SH-SY5Y (cell line): ENCODE data around the gene CA10.

ENCODE experiments used
- GATA2 ChIP-seq: IDR thresholded peaks from 2 replicates; pipeline ENCODE4 v1.6.1; 2011; ENCODE audit warnings: mild to moderate bottlenecking, low read depth, low read length
- GATA3 ChIP-seq: IDR thresholded peaks from 2 replicates; pipeline ENCODE4 v1.6.1; 2011; ENCODE audit warnings: low read depth, mild to moderate bottlenecking, low read length, moderate library complexity

CA10 gene

DNA sequence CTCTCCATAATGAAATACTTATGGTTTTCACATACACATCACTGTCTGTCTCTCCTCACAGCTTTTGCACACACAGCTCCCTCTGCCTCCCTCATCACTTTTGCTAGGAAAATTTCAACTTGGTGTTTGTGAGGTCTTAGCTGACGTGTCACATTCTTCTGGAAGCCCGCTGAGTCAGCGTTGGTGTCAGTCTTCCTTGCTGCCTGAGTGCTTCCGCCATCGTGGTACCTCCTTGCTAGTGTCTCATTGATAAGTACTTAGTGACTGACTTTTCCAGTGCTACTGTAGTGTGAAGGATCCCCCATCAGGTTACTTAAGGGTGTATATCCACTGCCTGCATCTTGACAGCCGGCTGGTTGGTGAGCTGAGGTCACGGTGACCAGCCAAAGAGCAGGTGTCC lies 33.5 kb downstream of the CA10 start:
- TF ChIP-seq GATA3 (no peak), GATA2 (no peak)

DNA sequence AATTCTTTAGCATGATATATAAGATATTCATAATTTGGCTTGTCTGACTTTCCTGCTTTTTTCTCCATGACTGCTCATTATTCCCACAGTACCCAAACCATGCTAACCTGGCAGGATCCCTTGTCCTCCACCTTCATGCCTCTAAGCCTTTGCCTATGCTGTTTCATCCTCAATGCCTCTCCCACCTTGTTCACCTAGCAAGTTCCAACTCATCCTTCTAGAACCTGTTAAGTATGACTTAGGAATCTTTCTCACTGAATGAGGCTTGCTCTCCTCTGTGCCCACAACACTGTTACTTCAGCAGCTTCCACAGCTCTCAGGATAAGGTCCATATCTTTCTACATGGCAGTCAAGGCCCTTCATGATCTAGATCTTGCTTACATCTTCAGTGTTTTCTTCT lies 34.0 kb downstream of the CA10 start:
- no peak for TF ChIP-seq GATA2
- no peak for TF ChIP-seq GATA3

DNA sequence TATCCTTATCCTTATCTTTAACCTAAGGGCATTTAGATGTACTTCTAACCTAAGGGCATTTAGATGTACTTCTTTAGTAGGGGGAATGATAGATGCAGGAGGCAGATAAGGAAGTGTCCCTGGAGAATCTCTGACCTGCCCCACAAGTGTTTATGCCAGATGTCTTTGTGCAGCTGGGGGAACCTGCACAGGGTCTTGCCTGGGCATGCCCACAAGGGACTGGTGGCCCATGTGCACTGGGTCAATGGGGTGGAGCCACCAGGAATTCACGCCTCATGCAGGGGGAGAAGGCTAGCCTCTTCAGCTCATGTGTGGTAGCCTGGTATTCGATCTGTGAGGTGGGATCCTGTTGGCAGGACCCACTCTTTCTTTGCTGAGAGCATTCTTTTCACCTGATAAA lies 38.0 kb downstream of the CA10 start:
- TF ChIP-seq GATA3 (no peak), GATA2 (no peak)

DNA sequence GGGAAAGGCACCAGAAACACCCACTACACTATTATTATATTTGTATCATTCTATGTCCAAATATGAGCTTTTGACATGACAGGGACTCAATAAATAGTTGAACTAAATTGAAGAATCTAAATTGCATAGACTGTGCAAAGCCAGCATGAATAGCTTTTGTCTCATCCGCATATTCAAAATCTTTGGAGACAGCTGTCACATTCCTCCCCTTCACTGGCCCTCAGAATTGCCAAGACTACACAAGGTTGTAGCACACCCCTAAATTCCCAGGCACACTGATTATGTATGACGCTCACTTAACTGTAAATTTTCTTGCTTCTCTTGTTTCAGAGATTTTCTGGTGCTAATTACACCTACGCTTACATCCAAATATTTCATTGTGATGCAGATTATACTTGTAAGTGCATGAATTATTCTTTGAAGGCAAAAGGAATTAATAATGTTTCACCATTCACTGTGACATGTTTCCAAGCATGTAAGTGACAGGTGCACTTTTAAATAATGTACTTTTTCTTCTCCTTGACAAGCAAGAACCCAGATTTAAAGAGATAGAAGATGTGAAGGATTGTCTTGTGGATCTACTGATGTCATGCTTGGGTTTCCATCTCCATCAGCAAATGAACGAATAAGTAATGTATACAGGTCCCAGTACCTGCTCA lies 47.5 kb downstream of the CA10 start:
- TF ChIP-seq GATA2 (no peak), GATA3 (no peak)

DNA sequence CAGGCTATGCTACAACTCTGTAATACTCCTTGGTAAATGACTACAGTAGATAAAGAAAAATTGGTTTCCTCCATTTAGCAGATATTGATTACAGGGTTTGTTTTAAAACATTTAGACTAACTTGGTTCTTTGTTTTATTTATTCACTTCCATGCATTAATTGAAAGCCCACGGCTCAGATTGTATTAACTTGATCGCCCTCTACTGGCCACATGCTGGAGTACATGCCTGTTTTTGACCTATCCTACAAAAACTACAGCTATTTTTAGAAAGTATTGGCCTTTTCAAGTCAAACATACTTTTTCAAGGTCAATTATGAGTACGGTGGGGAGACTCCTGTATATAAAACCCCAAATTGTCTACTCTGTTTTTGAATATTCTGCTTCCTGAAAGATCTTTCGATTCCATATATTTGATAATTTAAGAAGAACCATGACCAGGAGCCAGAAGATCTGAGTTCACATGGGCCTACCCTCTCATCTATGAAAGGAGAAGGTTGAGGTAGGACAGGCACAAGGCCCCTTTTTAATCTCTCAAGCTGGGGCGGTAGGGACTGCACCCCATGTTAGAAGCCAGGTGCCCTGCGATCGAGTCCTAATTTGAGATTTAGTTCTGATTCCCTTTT lies 51.8 kb downstream of the CA10 start:
- TF ChIP-seq GATA3 (no peak), GATA2 (no peak)

DNA sequence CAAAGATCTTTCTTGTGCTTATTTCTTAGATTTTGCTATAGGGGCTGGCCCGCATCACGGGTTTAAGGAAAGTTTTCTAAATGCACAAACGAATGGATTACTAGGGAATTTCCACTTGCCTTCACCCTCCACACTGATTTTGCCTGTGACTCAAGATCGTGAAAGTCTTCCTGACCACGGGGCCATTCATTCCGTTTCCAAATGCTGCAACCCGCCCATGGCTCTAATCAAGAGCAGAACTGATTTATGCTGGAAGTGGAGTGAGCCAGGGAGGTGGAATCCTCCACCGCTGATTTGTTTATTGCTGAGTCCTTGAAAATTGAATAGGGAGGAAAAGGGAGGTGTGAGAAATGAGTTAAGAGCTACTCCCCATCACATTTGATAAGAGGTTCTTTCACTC lies 52.4 kb downstream of the CA10 start:
- TF ChIP-seq GATA2, result no peak
- TF ChIP-seq GATA3, result no peak

DNA sequence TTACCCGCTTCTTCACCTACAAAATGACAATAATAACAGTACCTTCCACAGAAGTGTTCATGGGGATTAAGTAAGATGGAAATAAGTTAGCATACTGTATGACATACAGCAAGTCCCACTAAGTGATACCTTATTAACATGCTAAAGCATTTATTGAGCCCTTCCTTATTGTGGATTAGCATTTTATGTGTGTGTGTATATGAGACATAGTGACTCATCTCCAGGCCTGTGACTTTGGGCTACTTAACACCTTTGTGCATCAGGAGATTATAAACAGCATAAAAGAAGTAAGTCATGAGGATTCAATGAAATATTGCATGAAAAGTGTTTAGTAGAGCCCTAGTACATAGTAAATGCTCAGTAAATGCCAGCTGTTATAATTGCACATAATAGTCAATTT lies 52.9 kb downstream of the CA10 start:
- TF ChIP-seq GATA2 (no peak), GATA3 (no peak)

DNA sequence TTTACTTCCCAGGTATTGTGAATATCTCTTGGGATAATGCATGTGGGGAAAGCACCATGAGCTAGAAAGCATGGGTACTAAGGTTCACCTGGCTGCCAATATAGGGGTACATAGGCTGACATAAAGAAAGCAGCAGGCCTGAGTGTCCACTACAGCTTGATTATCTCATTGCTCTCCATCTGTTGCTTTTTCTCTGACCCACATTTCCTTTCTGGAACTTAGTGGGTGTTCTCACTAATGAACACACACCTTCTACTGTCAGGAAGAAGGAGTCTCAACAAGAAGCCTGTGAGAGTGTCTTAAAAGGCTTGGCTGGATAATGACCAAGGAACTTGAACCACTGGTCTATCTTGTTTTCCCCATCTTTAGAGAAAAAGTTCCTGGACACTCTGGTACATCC lies 62.5 kb downstream of the CA10 start:
- no peak for TF ChIP-seq GATA3
- TF ChIP-seq GATA2, result no peak

DNA sequence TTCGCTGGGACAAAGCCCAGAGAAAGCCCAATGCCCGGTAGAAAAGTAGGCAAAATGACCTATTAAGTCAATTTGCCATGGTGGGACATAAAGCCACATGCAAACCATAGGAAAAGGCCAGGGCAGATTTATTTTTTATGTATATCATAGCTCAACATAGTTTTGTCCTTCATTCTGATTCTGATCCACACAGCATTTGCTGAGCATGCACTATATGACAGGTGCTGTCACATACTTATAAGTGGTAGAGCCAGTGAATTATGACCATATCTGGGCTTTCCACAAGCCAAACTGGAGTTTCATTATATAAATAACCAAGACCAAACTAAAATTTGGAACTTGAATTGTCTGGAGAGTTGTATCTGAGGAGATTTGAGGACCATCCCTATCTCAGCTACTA lies 74.3 kb downstream of the CA10 start:
- no peak for TF ChIP-seq GATA3
- no peak for TF ChIP-seq GATA2

DNA sequence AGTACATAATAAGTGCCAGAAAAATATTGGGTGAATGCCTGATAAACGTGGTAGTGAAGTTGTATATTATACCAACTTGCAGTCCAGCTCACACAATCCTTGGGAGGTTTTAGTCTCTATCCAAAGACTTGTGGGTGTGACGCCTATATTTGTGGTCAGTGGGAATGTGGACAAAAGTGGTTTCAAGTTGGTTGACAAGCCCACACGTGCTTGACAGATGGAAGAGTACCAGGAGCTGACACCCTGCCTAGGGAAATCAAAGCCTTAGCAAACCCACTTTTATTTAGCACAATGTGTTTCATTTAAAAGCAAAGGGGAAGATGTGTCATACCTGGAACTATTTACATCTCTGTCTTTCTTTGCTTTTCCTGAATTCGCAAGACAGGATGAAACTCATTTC lies 79.0 kb downstream of the CA10 start:
- no peak for TF ChIP-seq GATA2
- TF ChIP-seq GATA3, result no peak

DNA sequence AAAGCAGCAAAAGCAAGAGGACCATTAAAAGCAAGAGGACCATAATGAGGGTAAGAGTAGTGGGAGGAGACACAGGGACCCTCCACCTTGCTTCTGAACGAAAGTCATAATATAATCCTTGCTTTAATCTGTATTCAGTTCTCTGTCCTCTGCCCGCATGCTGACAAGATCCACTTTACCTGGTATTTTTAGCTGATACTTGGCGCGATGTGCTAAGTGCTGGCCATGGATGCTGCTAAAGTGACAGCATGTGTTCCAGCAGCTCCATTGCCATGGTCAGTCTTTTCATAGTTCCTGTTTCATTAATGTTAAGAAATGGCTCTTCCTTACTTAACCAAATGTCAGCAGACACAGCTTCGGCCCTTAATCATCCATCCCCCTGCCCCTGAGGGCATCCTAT lies 86.8 kb downstream of the CA10 start:
- TF ChIP-seq GATA3 (no peak), GATA2 (no peak)

DNA sequence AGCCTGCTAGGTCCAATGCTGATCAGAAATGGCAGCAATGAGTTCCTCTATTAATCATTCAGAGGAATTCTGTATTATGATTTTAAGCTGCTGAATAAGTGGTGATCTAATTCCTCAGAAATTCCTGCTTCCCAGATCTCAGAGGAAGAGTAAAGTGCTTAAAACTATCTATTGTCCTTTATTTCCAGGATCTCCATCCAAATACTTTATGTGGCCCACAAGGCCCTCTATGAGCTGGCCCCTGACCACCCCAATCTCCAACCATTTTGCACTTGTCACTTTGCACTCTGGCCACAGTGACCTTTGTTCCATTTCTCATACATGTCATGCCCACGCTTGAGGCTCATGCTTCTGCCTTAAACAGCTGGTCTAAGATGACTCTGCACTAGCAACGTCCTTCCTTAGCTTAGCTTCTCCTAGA lies 93.7 kb downstream of the CA10 start:
- TF ChIP-seq GATA3, result no peak
- TF ChIP-seq GATA2, result no peak

DNA sequence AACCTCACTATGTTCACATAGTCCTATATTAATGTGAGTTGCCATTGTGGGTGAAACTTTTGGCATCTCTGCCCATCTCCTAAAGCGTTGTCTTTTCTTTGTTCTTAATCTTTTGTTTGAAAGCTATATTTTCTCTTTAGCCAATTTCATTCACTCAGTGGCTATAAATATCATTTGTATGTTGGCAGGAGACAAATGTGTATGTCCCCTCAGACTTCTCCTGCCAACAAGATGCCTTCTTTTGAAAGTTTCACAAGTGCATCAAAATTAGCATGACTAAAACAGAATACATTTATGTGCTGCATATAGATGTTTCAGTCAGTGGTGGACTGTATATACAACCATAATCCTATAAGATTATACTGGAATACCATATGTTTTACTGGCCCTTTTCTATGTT lies 109.0 kb downstream of the CA10 start:
- TF ChIP-seq GATA2, result no peak
- no peak for TF ChIP-seq GATA3

DNA sequence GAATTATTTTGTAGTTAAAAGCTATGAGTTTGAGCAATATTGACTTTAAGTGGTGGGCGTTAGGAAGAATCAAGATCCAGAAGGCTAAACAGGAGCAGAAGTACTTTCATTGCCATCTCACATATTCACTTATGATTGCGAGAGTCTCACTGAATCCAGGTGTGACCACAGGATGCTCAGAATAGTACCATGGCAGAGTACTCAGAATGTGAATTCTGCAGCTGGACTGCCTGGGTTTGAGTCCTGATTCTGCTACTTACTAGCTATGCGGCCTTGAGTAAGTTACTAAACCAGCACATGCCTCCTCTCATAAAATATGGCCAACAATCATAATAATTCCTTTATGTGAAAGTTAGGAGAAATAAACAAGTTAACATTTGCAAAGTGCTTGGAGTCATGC lies 109.5 kb downstream of the CA10 start:
- TF ChIP-seq GATA2 (no peak), GATA3 (no peak)

DNA sequence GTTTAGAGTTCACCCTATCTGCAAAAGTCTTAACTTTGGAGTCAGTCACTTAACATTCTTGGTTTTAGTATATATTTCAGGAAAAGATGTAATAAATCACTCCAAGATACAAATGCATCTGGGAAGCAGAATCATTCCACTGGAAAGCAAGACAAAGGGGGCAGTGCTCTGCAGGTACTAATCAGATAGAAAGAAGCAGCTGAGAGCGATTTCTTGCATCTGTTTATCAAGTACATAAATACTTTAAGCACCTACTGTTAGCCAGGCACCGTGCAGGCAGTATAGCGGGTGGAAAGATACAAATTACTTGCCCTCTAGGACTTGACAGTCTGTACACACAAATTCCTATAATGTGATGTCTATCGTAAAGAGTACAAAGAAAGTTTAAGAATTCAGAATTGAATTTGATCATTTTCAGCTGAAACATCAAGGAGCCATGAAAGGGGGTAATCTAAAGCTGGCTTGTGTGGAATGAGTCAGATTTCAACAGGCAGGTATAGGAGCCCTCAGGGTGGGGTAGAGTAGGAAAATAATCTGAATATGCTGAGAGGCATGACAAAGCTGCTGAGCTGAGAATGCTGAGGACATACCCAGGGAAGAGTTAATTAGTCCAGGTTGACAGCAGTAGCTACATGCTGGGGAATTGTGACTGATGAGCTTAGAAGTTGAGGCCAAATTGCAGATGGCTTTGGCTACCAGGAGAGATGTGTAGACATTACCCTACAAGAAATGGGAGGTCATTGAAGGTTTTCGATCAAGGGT lies 110.2 kb downstream of the CA10 start:
- no peak for TF ChIP-seq GATA3
- TF ChIP-seq GATA2, result no peak
